Fibroblast of skin of left biceps (primary cell): Measurements from ENCODE around the gene DNASE1L1.

ENCODE experiments used
- DNase-seq, 2 experiments: peaks; one replicate each; pipeline ENCODE4 v3.0.0-alpha.2; 2013; ENCODE audit warnings: low read depth in 2 of 2

DNASE1L1 gene

DNA sequence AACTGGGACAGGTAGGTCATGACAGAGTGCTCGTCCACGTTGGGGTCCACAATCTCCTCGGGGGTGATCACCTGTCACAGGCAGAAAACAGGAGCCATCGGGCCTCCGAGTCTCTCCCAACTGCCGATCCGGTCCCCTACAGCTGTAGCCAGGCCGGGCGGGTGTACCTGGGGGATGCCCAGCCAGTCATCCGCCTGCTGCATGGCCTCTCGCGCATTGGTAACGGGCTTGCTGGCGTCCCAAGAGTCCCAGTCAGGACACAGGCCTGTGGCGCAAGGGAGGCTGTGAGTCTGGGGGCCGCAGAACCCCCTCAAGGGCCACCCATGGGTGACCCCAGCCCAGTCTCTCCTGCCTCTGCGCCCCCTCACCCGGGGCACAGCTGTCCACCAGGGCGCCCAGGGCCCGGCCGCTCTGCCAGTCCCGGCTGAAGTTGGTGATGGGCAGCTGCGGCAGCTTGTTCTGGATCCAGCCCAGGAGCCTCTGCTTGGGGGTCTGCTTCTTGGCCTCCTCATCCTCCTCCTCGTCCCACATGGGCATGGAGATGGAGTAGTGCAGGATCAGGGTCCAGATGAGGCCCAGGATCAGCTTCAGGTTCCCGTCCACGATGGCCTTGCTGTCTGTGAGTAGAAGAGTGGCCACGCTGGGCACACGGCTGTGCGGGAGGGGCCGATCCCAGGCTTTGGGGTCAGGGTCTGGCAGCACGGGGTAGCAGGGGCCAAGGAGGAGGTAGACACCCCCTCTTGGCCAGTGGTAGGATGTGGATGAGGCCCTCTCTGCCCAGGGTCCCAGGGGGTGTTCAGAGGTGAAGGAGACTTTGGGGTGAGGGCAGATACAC is 41.4 kb downstream of the DNASE1L1 start:
- no peak for DNase-seq

DNA sequence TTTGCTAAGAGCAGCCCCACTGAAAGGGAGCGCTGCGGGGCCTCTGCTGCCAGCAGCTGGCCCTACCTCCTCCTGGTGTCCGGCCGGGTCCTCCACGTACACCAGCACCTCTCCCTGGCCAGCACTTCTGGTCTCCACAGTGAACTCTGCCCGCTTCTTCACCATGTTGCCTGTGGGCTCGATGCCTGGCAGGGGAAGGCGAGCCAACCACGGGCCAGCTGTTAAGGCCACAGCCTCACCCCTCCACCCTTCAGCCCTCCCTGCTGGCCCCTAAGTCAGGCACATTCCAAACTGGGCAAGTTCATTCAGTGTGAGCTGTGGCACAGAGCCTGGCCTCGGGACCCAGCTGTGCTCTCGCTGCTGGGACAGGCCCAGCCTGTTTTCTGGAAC is 42.4 kb downstream of the DNASE1L1 start:
- no peak for DNase-seq

DNA sequence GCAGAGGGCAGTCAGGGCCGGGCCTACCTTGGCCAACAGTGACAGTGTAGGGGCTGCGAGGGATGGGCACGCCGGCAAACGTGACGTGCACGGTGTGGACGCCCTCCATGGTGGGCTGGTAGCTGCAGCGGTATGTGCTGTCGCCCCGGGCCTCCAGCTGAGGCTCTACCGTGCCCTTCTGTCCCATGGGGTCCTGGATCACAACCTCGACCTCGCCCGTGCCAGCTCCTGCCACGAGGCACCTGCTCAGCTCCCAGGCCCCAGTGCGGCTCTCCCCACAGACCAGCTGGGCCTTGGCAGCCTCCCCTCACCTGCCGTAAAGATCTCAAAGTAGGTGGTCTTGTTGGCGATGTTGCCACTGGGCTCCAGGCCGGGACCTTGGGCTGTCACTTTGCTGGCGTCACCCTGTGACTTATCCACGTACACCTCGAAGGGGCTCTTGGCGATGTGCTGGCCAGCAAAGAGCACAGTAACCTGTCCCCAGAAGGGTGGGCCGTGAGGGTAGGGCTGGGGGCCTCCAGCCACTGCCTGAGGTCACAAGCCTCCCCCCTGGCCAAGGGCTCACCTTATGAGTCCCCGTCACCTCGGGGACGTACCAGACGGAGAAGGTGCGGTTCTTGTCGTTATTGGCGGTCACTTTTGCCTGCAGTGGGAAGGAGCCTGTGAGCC is 42.9 kb downstream of the DNASE1L1 start:
- DNase-seq = no peak

DNA sequence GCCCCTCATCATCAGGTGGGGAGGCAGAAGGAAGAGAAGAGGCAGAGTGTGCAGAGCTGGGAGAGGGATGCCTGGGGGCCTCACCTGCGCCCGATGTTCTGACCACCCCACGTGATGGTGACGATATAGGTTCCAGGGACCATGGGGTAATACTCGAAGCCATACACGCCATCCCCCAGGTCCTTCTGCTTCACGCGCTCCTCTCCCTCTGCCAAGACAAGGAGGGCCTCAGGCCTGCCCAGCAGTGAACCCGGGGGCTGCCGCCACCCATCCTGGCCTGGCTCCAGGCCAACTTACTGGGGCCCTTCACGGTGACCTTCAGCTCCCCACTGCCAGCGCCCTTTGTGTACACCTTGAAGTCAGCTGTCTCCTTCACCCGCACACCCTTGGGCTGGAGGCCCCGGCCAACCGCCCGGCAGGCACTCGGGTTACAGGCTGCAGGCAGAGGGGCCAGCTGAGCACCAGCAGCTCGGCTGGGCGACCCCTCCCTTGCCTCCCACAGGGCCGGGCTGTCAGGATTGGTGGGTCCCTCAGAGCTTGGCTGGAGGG is 43.9 kb downstream of the DNASE1L1 start:
- DNase-seq = no peak

DNA sequence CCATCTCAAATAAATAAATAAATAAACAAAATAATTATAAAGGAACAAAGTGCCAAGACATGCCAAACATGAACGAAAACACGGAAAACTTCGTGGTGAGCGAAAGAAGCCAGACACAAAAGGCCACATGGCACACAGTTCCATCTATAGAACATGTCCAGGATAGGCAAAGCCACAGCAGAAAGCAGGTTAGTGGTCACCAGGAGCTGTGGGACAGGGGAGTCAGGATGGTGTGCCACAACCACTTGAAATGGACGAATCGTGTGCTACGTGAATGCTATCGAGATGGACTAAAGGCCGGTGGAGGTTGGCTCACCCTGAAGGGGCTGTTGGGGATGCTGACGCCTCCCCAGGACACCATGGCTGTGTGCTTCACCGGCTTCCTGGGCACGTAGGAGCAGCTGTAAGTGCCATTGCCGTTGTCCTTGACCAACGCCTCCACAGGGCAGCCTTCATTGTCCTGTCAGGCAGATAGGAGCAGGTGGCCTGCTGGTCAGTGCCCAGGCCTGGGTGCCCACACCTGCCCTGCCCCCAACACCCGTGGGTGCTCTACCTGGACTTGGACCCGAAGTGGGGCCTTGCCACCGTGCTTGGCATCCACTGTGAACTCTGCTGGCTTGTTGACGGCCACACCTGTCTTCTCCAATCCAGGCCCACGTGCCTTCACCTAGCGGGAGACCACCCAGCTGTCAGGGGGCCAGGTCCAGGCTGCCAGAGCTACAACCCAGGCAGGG is 45.2 kb downstream of the DNASE1L1 start:
- no peak for DNase-seq

DNA sequence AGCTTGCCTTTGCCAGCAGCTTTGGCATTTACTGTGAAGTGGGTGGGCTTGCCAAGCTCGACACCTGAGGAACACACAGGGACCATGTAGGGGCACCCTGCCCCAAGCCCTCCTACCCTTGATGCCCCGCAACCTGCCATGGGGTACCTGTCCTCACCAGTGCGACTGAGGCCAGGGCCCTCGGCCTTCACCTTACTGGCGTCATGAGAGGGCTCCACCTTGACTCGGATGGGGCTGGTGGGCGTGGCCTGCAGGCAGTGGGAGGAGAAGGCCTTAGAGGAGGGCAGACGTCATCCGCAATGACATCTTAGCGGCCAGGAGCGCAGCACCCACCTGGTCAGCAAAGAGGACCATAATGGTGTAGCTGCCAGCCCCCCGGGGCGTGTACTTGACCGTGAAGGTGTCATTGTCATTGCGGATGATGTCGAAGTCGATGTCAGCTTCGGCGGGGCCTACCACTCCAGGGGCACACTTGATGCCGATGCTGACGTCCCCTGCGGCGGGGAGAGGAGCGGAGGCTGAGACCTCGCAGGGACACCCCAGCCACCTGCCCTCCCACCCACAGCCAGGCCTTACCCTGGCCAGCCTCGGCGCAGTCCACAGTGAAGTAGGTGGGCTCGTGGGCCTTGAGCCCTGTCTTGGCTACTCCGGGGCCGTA is 46.8 kb downstream of the DNASE1L1 start:
- DNase-seq = no peak

DNA sequence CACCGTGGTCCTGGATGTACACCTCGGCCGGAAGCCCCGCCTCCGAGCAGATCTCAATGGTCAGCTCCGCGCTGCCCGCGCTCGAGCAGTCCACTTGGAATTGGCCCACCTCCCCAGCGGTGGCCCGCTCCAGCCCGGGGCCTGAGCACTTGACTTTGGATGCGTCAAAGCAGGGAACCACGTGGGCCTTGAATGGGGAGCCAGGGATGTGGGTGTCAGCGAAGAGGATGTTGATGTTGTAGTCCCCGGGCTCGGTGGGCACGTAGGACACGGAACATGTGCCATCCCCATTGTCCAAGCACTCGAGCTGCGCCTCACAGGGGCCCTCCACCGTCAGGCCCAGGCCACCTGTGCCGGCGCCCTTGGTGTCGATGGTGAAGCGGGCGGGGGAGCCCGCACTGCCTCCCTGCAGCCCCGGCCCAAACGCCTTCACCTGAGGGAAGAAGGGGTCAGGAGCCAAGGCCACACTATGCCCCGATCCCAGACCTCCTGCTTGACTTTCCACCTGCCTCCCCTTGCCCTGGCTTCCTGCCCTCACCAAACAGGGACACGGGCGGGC is 48.8 kb downstream of the DNASE1L1 start:
- no peak for DNase-seq

DNA sequence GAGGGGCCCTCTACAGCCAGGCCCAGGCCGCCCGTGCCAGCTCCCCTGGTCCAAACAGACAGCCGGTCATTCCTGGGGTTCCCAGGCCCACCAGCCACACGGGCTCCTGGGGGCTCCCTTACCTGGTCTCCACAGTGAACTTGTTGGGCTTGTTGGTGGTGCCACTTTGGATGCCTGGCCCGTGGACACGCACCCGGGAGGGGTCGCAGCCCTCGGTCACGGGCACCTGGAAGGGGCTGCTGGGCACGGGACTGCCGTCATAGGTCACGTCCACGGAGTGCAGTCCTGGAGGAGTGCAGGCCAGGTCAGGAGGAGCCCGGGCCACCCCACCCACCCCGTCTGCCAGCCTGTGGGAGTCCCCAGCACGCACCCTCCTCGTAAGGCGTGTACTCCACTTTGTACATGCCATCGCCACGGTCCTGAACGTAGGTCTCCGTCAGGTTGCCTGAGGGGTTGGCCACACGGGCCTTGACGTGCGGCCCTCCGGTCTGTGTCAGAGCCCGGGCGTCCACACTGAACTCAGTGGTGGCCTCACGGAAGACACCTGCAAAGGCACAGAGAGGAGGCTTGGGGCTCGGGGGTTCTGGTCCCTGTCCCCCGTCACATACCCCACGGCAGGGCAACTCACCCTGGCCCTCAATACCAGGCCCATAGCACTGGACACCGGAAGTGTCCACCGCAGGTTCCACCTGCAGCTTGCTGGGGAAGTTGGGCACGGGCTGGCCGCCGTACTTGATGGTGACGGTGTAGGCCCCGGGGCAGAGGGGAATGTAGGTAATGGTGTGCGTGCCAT is 49.5 kb downstream of the DNASE1L1 start:
- no peak for DNase-seq

DNA sequence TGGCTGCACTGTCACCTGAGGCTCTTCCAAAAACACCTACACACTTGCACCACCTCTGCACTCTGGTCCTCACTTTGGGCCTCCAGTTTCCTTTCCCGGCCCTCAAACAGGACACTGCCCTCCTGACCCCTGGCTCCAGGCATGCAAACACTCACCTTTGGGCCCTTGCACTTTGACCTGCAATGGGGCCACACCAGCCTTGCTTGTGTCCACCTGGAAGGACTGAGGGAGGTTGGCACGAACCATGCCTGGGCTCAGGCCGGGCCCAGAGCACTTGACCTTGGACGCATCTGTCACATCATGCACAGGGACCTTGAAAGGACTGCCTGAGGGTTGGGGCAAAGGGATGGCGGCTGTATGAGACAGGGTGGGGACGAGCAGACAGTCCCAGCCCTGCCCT is 50.2 kb downstream of the DNASE1L1 start:
- no peak for DNase-seq

DNA sequence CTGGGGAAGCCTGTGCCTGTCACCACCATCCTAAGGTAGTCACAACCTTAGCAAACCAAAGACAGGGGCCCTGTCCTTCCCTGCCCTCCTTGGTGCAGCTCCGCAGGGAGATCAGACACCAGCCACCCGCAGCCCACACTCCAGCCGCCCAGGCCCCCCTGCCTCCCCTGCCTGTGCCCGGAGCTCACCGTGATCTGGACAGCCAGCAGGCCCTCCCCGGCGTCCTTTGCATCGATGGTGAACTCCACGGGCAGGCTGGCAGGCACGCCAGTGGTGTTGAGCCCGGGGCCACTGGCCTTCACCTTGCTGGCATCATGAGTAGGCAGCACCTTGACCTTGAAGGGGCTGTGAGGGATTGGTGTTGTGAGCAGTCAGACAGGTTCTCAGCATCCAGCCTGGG is 51.0 kb downstream of the DNASE1L1 start:
- no peak for DNase-seq

DNA sequence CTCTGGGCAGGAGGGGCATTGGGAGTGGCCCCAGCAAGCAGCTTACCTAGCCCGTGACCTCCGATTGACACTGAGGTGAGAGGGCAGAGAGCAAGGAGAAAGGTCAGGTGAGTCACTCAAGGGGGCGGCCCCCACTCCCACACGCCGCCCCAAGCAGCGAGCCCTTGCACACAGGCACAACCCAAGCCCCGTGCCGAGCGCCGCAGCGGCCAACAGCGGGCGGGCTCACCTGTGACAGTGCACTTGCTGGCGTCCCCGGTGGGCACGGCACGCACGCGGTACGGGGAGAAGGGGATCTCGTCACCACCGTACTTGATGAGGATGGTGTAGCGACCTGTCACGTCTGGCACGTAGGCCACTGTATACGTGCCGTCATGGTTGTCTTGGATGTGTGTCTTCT is 51.8 kb downstream of the DNASE1L1 start:
- DNase-seq = no peak

DNA sequence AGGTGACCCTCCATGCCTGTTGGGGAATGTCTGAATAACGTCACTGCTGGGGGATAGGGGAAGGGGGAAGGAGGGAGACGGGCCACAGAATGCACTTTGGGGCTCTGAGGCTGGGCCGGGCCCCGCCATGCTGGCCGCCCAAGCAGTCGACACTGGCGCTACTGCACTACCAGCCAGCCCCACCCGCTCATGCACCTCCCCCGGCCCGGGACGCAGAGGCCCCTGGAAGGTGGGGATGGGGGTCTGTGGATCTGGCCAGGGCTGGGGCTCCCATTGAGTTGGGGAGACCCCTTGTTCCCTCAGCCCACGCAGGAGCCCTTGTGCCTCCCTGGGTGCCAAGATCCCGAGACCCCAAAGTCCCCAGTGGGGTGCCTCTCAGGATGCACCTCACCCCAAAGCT is 52.5 kb downstream of the DNASE1L1 start:
- DNase-seq = no peak

DNA sequence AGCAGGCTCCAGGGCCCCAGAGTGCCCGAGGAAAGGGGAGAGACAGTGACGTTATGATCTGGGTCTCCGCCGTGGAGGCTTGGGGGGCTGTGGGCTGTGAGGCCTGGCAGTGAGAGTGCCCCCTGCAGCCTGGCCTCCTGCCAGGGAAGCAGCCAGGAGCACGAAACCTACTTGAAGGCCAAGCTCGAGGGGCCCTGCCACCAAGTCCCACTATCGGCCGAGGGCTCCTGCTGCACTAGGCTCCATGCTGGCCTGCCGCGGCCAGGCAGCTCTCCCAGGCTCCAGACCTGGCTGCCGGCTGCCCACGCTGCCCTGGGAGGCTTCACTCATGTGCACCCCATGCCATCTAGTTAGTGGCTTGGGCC is 53.3 kb downstream of the DNASE1L1 start:
- no peak for DNase-seq

DNA sequence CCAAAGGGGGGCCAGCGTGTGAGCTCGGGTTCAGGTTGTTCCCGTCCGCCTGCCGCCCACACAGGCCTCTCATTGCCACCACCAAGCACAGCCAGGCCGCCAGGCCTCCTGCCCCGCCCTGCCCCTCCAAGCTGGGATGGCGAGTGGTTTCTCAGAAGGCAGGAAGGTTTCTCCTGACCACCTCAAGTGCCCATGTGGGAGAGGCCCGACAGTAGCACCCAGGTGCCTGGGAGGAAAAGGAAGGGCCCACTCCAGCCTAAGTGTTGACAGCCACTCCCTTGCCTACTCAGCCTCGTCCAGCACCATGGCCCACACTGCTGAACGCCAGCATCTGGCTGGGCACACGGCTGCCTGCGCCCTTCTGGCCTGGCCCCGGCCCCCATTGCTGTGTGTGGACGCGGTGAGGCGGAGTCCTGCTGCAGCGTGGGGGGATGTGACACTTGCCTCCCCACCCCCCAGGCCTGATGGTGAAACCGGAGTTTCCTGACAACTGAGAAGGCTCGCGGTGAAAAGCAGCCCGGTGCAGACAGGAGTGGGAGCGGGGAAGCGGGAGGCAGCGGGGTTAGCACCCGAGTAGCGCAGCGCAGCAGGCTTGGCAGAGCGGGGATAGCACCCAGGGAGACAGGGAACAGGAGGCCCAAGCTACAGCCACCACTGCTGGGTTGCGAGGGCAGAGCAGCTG is 53.8 kb downstream of the DNASE1L1 start:
- DNase-seq = no peak

DNA sequence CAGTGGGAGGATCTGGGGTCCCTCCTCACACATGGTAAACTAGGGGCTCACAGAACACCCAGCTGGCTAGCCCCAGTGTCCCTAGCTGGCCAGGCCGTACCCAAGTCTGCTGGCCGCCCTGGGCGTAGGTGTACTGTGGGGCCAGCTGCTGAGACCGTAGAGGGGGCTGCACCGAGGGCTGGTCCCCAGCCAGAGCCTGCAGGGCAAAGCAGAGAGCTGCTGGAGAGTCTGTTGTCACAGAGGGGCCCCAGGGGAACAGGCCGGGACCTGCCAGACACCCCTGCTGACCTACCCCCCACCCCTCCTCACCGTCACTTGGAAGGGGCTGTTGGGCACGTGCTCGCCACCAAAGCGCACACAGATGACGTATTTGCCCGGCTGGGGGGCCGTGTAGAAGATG is 54.5 kb downstream of the DNASE1L1 start:
- DNase-seq = no peak

DNA sequence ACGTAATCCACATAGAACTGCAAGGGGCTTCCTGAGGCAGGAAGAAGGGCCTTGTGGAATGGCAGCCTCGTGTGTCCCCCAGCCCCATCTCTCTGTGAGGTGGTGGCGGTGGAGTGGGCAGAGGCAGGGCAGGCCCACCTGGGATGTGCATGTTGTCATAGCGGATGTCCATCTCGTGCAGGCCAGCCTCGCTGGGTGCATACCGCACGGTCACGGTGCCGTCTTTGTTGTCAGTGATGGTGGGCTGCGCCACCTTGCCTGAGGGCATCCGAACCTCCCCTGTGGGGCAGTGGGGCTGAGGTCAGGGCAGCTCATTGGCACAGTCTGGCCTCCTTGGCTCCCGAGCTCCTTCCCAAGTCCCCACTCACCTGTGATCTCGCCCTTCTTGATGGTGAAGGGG is 55.0 kb downstream of the DNASE1L1 start:
- DNase-seq = no peak

DNA sequence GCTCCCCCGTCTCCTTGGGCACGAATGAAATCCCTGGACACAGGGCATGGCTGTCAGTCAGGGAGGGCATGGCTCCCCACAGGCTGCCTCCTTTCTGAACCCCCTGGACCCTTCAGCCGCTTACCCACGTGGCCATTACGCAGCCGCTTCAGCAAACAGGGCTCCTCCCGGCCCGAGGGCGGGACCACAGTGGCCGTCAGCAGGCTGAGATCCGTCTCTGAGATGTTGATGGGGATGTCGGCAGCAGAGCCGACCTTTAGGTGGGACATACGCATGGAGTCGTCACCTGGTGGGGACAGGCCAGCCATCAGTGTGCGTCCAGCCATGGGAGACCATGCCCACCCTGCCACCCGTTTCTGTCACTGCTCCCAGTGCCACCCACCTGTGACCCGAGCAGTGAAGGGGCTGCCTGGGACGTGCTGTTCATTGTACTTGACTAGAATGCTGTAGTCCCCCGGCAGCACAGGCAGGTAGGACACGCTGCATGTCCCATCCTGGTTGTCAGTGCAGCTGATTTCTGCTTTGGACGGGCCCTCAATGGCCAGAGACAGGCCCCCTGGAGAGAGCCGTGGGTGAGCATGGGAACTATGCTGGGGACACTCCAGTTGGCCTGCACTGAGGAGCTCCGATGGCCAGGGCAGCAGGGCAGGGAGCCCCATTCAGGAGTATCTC is 55.7 kb downstream of the DNASE1L1 start:
- no peak for DNase-seq

DNA sequence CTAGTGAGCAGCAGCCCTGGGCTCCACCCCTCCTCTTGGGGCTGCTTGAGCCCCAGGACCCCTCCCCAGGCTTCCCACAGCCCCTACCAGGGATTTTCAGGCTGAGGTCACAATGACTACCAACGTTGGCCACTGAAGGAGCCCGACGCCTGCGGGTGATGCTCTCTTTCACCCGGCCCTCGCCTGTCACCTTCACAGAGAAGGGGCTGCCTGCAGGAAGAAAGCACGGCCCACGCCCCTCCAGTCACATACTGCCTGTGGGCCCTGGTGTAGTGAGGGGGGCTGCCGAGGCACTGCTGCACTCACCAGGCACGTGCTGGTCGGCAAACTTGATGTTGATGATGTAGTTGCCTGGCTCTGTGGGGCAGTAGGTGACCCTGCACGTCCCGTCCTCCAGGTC is 56.6 kb downstream of the DNASE1L1 start:
- no peak for DNase-seq

DNA sequence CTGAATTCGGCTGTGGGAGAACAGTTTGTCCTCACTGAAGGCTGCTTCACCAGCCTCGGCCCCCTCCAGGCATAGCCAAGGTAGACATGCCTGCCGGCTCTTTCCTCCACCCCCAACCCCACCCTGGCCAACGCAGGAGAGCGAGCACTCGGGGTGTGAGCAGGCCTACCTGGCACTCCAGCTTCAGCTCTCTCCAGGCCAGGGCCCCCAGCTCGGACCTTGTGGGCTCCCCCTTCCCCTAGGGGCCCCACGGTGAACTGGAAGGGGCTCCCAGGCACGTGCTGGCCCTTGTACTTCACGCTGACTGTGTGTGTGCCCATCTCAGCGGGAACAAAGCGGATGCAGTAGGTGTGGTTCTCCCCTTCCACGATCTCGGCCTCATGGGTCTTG is 57.0 kb downstream of the DNASE1L1 start:
- no peak for DNase-seq
